GM23338 (cell line): Measurements from ENCODE around the gene VRK1. TPM values are rescaled to one million over a fixed set of nuclear protein-coding genes. Genes with fewer than 3 reads are reported as not detected.

ENCODE experiments used
- ATAC-seq: fragments of 200-7000 bp; cut with Tn5 transposase; 3 replicates; pipeline ENCODE4 v1.9.1; 2020
- DNase-seq: peaks from one replicate; pipeline ENCODE4 v3.0.0-alpha.2; 2015; ENCODE audit warnings: low spot score
- H2AFZ ChIP-seq: fragments of 200-600 bp; sonication (generic); 2 replicates; pipeline ENCODE4 v1.8.0; 2016; ENCODE audit warnings: antibody characterized with exemption, mild to moderate bottlenecking, moderate library complexity
- H3F3A ChIP-seq: fragments of 200-600 bp; sonication (generic); replicated peaks from 2 replicates; pipeline ENCODE4 v1.8.0; 2017; ENCODE audit warnings: antibody characterized with exemption, mixed run types, low read depth
- H3K27ac ChIP-seq: fragments of 200-600 bp; sonication (generic); 2 replicates; pipeline ENCODE4 v1.6.1; 2016; ENCODE audit warnings: low read depth
- H3K27me3 ChIP-seq: fragments of 200-600 bp; sonication (generic); 2 replicates; pipeline ENCODE4 v1.8.0; 2016; ENCODE audit warnings: mild to moderate bottlenecking, mixed run types, moderate library complexity; ENCODE audit not compliant: insufficient read depth
- H3K36me3 ChIP-seq: fragments of 200-600 bp; sonication (generic); 2 replicates; pipeline ENCODE4 v1.8.0; 2016; ENCODE audit warnings: mild to moderate bottlenecking; ENCODE audit not compliant: insufficient read depth
- H3K4me1 ChIP-seq: fragments of 200-600 bp; sonication (generic); 2 replicates; pipeline ENCODE4 v1.8.0; 2016; ENCODE audit warnings: mild to moderate bottlenecking, moderate library complexity; ENCODE audit not compliant: insufficient read depth
- H3K4me2 ChIP-seq: fragments of 200-600 bp; sonication (generic); 2 replicates; pipeline ENCODE4 v1.7.1; 2017; ENCODE audit warnings: mixed run types
- H3K4me3 ChIP-seq: fragments of 200-600 bp; sonication (generic); 2 replicates; pipeline ENCODE4 v1.6.1; 2016; ENCODE audit warnings: mixed run types
- H3K79me2 ChIP-seq: fragments of 200-600 bp; sonication (generic); replicated peaks from 2 replicates; pipeline ENCODE4 v1.8.0; 2017; ENCODE audit warnings: mild to moderate bottlenecking; ENCODE audit not compliant: insufficient read depth
- H3K9me2 ChIP-seq: fragments of 200-600 bp; sonication (generic); 2 replicates; pipeline ENCODE4 v1.8.0; 2017; ENCODE audit not compliant: insufficient read depth
- H4K20me1 ChIP-seq: fragments of 200-600 bp; sonication (generic); replicated peaks from 2 replicates; pipeline ENCODE4 v1.8.0; 2017; ENCODE audit warnings: mild to moderate bottlenecking; ENCODE audit not compliant: insufficient read depth
- H3K27ac Mint-ChIP-seq: 2 replicates; pipeline ENCODE4 v1.8.0; 2020; ENCODE audit warnings: inconsistent platforms, mild to moderate bottlenecking, moderate library complexity, mixed read lengths
- H3K27me3 Mint-ChIP-seq: 3 replicates; pipeline ENCODE4 v1.8.0; 2022; ENCODE audit warnings: low read depth, mild to moderate bottlenecking, moderate library complexity, mixed read lengths, inconsistent platforms; ENCODE audit not compliant: insufficient read depth, poor library complexity
- H3K36me3 Mint-ChIP-seq: 3 replicates; pipeline ENCODE4 v1.8.0; 2021; ENCODE audit warnings: low read depth, mild to moderate bottlenecking, inconsistent platforms, moderate library complexity, mixed read lengths
- H3K4me1 Mint-ChIP-seq: 3 replicates; pipeline ENCODE4 v1.8.0; 2020; ENCODE audit warnings: mild to moderate bottlenecking, inconsistent platforms, mixed read lengths
- H3K4me3 Mint-ChIP-seq: 3 replicates; pipeline ENCODE4 v1.8.0; 2021; ENCODE audit warnings: moderate library complexity, mild to moderate bottlenecking, inconsistent platforms, mixed read lengths
- H3K9me3 Mint-ChIP-seq: 3 replicates; pipeline ENCODE4 v1.8.0; 2020; ENCODE audit warnings: moderate library complexity, mild to moderate bottlenecking, inconsistent platforms, mixed read lengths
- ZNF114 ChIP-seq: fragments of 250-450 bp; sonication (Bioruptor Pico); IDR thresholded peaks from 2 replicates; pipeline ENCODE4 v1.5.0; 2020; ENCODE audit warnings: mild to moderate bottlenecking, moderate library complexity
- polyA plus RNA-seq: library from polyadenylated mRNA; unstranded; fragments of >200 nt; fragmentation: Nextera tagmentation; extraction: Ambion mirVana; gene quantifications from 2 replicates; pipeline ENCODE4 v1.2.1, GENCODE V29; 2016
- total RNA-seq: library from RNA; depleted of rRNA; stranded (reverse); fragments of >200 nt; shearing (Covaris generic); gene quantifications from 2 replicates; pipeline ENCODE4 v1.2.3, GENCODE V29; 2014
- TF ChIP-seq, protein P1 (sequence below): fragments of 250-450 bp; sonication (Bioruptor Pico); IDR thresholded peaks from 2 replicates; pipeline ENCODE4 v1.5.0; 2020; ENCODE audit warnings: mild to moderate bottlenecking, moderate library complexity
- TF ChIP-seq, protein P2 (sequence below): IDR thresholded peaks from one replicate; pipeline ENCODE4 v1.6.1; 2018; ENCODE audit warnings: antibody characterized with exemption; ENCODE audit not compliant: unreplicated experiment
- TF ChIP-seq, protein P3 (sequence below), 2 experiments: fragments of 200-600 bp in 1 of 2; sonication (generic) in 1 of 2; conservative IDR thresholded peaks; 2 replicates each; pipeline versions ENCODE4 v1.5.1 to v1.6.1; 2016 to 2017; ENCODE audit warnings: antibody characterized with exemption in 2 of 2, low read depth in 2 of 2, mild to moderate bottlenecking in 2 of 2, moderate library complexity in 1 of 2

The VRK1 gene
- total and polyA plus RNA-seq, 2 experiments from 2014 or later = 83.8 to 119 TPM

DNA sequence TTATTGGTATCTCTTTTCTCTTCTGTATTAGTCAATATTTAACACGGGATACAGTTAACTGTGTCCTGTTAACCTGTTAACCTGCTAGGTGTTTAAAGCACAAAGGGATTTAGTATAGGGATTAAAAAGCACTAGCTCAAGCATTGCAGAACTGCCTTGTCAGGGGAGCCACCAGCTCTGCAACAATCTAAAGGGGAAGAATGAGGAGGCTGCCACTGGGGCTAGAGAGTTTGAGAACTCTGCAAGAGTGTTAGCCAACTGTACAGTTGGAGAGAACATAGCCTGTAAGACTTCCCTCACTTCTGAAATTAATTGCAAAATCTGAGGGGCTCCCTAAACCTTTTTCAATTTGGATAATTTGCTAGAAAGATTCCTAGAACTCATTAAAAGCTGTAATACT, 6.5 kb upstream of the VRK1 start:
- H4K20me1 ChIP-seq = no peaks in the 10 kb centered on the region
- H3K79me2 ChIP-seq = no peaks in the 10 kb centered on the region
- no peak overlapping the region for H3K4me3 Mint-ChIP-seq
- TF ChIP-seq, protein P1, sequence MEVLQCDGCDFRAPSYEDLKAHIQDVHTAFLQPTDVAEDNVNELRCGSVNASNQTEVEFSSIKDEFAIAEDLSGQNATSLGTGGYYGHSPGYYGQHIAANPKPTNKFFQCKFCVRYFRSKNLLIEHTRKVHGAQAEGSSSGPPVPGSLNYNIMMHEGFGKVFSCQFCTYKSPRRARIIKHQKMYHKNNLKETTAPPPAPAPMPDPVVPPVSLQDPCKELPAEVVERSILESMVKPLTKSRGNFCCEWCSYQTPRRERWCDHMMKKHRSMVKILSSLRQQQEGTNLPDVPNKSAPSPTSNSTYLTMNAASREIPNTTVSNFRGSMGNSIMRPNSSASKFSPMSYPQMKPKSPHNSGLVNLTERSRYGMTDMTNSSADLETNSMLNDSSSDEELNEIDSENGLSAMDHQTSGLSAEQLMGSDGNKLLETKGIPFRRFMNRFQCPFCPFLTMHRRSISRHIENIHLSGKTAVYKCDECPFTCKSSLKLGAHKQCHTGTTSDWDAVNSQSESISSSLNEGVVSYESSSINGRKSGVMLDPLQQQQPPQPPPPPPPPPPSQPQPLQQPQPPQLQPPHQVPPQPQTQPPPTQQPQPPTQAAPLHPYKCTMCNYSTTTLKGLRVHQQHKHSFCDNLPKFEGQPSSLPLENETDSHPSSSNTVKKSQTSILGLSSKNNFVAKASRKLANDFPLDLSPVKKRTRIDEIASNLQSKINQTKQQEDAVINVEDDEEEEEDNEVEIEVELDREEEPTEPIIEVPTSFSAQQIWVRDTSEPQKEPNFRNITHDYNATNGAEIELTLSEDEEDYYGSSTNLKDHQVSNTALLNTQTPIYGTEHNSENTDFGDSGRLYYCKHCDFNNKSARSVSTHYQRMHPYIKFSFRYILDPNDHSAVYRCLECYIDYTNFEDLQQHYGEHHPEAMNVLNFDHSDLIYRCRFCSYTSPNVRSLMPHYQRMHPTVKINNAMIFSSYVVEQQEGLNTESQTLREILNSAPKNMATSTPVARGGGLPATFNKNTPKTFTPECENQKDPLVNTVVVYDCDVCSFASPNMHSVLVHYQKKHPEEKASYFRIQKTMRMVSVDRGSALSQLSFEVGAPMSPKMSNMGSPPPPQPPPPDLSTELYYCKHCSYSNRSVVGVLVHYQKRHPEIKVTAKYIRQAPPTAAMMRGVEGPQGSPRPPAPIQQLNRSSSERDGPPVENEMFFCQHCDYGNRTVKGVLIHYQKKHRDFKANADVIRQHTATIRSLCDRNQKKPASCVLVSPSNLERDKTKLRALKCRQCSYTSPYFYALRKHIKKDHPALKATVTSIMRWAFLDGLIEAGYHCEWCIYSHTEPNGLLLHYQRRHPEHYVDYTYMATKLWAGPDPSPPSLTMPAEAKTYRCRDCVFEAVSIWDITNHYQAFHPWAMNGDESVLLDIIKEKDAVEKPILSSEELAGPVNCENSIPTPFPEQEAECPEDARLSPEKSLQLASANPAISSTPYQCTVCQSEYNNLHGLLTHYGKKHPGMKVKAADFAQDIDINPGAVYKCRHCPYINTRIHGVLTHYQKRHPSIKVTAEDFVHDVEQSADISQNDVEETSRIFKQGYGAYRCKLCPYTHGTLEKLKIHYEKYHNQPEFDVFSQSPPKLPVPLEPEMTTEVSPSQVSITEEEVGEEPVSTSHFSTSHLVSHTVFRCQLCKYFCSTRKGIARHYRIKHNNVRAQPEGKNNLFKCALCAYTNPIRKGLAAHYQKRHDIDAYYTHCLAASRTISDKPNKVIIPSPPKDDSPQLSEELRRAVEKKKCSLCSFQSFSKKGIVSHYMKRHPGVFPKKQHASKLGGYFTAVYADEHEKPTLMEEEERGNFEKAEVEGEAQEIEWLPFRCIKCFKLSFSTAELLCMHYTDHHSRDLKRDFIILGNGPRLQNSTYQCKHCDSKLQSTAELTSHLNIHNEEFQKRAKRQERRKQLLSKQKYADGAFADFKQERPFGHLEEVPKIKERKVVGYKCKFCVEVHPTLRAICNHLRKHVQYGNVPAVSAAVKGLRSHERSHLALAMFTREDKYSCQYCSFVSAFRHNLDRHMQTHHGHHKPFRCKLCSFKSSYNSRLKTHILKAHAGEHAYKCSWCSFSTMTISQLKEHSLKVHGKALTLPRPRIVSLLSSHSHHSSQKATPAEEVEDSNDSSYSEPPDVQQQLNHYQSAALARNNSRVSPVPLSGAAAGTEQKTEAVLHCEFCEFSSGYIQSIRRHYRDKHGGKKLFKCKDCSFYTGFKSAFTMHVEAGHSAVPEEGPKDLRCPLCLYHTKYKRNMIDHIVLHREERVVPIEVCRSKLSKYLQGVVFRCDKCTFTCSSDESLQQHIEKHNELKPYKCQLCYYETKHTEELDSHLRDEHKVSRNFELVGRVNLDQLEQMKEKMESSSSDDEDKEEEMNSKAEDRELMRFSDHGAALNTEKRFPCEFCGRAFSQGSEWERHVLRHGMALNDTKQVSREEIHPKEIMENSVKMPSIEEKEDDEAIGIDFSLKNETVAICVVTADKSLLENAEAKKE = no peak
- no peak overlapping the region for H3K27ac Mint-ChIP-seq
- no peaks in the 10 kb centered on the region for H3K9me2 ChIP-seq
- H3K36me3 ChIP-seq = no peaks in the 10 kb centered on the region
- H3K27me3 Mint-ChIP-seq = no peaks in the 10 kb centered on the region
- no peak overlapping the region for H3K27ac ChIP-seq
- no peak overlapping the region for H3K4me2 ChIP-seq
- H2AFZ ChIP-seq = no peak overlapping the region
- no peaks in the 10 kb centered on the region for H3K36me3 Mint-ChIP-seq
- no peak overlapping the region for H3K4me3 ChIP-seq
- H3K27me3 ChIP-seq = no peaks in the 10 kb centered on the region
- ATAC-seq = no peak
- H3F3A ChIP-seq = no peaks in the 10 kb centered on the region
- no peaks in the 10 kb centered on the region for H3K9me3 Mint-ChIP-seq
- no peaks in the 10 kb centered on the region for H3K4me1 Mint-ChIP-seq
- DNase-seq = no peak
- no peaks in the 10 kb centered on the region for H3K4me1 ChIP-seq

DNA sequence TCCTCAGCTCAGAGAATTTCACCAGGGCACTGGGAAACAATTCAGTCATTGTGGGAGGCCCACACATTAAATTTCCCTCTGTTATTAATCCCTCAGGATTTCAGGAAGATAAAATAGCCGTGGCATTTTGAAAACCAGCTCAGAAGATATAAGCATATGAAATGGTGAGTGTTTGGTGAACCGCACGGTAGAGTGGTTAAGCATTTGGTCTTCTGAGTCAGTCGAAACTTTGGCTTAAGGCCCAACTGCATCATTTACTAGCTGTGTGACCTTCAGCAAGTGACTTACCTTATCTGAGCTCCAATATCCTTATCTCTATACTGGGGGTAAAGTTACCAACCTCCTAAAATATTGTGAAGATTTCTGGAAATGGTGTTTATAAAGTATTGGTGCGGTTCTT, 5.2 kb upstream of the VRK1 start:
- Histone ChIP-seq H3K4me2 (no peak overlapping the region), H3K4me3 (no peak overlapping the region), H3K36me3 (no peaks in the 10 kb centered on the region), H3K9me2 (no peaks in the 10 kb centered on the region), H3F3A (no peaks in the 10 kb centered on the region), H2AFZ (no peak overlapping the region), H3K27ac (no peak overlapping the region), H3K27me3 (no peaks in the 10 kb centered on the region), H3K79me2 (no peaks in the 10 kb centered on the region), H3K4me1 (no peaks in the 10 kb centered on the region), H4K20me1 (no peaks in the 10 kb centered on the region)
- TF ChIP-seq, protein P2, sequence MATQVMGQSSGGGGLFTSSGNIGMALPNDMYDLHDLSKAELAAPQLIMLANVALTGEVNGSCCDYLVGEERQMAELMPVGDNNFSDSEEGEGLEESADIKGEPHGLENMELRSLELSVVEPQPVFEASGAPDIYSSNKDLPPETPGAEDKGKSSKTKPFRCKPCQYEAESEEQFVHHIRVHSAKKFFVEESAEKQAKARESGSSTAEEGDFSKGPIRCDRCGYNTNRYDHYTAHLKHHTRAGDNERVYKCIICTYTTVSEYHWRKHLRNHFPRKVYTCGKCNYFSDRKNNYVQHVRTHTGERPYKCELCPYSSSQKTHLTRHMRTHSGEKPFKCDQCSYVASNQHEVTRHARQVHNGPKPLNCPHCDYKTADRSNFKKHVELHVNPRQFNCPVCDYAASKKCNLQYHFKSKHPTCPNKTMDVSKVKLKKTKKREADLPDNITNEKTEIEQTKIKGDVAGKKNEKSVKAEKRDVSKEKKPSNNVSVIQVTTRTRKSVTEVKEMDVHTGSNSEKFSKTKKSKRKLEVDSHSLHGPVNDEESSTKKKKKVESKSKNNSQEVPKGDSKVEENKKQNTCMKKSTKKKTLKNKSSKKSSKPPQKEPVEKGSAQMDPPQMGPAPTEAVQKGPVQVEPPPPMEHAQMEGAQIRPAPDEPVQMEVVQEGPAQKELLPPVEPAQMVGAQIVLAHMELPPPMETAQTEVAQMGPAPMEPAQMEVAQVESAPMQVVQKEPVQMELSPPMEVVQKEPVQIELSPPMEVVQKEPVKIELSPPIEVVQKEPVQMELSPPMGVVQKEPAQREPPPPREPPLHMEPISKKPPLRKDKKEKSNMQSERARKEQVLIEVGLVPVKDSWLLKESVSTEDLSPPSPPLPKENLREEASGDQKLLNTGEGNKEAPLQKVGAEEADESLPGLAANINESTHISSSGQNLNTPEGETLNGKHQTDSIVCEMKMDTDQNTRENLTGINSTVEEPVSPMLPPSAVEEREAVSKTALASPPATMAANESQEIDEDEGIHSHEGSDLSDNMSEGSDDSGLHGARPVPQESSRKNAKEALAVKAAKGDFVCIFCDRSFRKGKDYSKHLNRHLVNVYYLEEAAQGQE = no peak
- no peak for TF ChIP-seq ZNF114 (CRISPR knock-in tag)
- TF ChIP-seq, protein P3, sequence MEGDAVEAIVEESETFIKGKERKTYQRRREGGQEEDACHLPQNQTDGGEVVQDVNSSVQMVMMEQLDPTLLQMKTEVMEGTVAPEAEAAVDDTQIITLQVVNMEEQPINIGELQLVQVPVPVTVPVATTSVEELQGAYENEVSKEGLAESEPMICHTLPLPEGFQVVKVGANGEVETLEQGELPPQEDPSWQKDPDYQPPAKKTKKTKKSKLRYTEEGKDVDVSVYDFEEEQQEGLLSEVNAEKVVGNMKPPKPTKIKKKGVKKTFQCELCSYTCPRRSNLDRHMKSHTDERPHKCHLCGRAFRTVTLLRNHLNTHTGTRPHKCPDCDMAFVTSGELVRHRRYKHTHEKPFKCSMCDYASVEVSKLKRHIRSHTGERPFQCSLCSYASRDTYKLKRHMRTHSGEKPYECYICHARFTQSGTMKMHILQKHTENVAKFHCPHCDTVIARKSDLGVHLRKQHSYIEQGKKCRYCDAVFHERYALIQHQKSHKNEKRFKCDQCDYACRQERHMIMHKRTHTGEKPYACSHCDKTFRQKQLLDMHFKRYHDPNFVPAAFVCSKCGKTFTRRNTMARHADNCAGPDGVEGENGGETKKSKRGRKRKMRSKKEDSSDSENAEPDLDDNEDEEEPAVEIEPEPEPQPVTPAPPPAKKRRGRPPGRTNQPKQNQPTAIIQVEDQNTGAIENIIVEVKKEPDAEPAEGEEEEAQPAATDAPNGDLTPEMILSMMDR (conservative IDR thresholded peaks at IDR 0.05; ENCODE audit: low read depth in 2 of 2) = no peak
- Mint-ChIP-seq H3K27me3 (no peaks in the 10 kb centered on the region), H3K36me3 (no peaks in the 10 kb centered on the region), H3K4me3 (no peak overlapping the region), H3K9me3 (no peaks in the 10 kb centered on the region), H3K27ac (no peak overlapping the region; the same call in 1 of the 2 replicates), H3K4me1 (no peaks in the 10 kb centered on the region)
- DNase-seq = no peak
- no peak for ATAC-seq
